WTC11 (cell line): ENCODE results near the gene USP43.
"Not testable (repeated sequence)": the region's sequence is repeated elsewhere in the genome, so short reads cannot be mapped to it uniquely, and the experiment has no call there.

Experiments used
- ATF1 ChIP-seq: sonication (generic); formaldehyde crosslinking; IDR thresholded peaks from 2 replicates; pipeline ENCODE4 v1.8.1; 2023; ENCODE audit warnings: mild to moderate bottlenecking, moderate library complexity, missing genetic modification reagents
- CDX4 ChIP-seq: fragments of 250-450 bp; sonication (Bioruptor Pico); IDR thresholded peaks from 2 replicates; pipeline ENCODE4 v1.9.0; 2021; ENCODE audit warnings: moderate library complexity, mild to moderate bottlenecking, inconsistent platforms, borderline replicate concordance
- FOXJ3 ChIP-seq: sonication (generic); formaldehyde crosslinking; IDR thresholded peaks from 2 replicates; pipeline ENCODE4 v1.9.0; 2021; ENCODE audit warnings: missing genetic modification reagents, mild to moderate bottlenecking, borderline replicate concordance
- GABPB1 ChIP-seq: sonication (generic); formaldehyde crosslinking; IDR thresholded peaks from 2 replicates; pipeline ENCODE4 v1.8.1; 2023; ENCODE audit warnings: mild to moderate bottlenecking, missing genetic modification reagents
- NR3C1 ChIP-seq: sonication (generic); formaldehyde crosslinking; conservative IDR thresholded peaks from 2 replicates; pipeline ENCODE4 v1.8.1; 2023; ENCODE audit warnings: low read depth, mild to moderate bottlenecking, missing genetic modification reagents
- SMAD4 ChIP-seq: sonication (generic); formaldehyde crosslinking; IDR thresholded peaks from 2 replicates; pipeline ENCODE4 v1.8.0; 2022; ENCODE audit warnings: mild to moderate bottlenecking, missing genetic modification reagents
- SP1 ChIP-seq: sonication (generic); formaldehyde crosslinking; conservative IDR thresholded peaks from 2 replicates; pipeline ENCODE4 v1.8.1; 2022; ENCODE audit warnings: missing genetic modification reagents
- USF1 ChIP-seq: sonication (generic); formaldehyde crosslinking; IDR thresholded peaks from 2 replicates; pipeline ENCODE4 v1.8.0; 2022; ENCODE audit warnings: mild to moderate bottlenecking, missing genetic modification reagents
- TF ChIP-seq, protein P1 (sequence below): sonication (generic); formaldehyde crosslinking; IDR thresholded peaks from 2 replicates; pipeline ENCODE4 v1.8.0; 2022; ENCODE audit warnings: missing genetic modification reagents
- TF ChIP-seq, protein P2 (sequence below): sonication (generic); formaldehyde crosslinking; IDR thresholded peaks from 2 replicates; pipeline ENCODE4 v1.8.1; 2023; ENCODE audit warnings: mild to moderate bottlenecking, missing genetic modification reagents
- TF ChIP-seq, protein P3 (sequence below): fragments of 200-600 bp; IDR thresholded peaks from 2 replicates; pipeline ENCODE4 v1.8.0; 2022; ENCODE audit warnings: antibody characterized with exemption

- TF ChIP-seq CDX4 (CRISPR knock-in tag); SMAD4 (CRISPR knock-in tag); ATF1 (CRISPR knock-in tag); USF1 (CRISPR knock-in tag); GABPB1 (CRISPR knock-in tag); FOXJ3 (CRISPR knock-in tag); NR3C1; SP1: not testable (repeated sequence)
- TF ChIP-seq, protein P1, sequence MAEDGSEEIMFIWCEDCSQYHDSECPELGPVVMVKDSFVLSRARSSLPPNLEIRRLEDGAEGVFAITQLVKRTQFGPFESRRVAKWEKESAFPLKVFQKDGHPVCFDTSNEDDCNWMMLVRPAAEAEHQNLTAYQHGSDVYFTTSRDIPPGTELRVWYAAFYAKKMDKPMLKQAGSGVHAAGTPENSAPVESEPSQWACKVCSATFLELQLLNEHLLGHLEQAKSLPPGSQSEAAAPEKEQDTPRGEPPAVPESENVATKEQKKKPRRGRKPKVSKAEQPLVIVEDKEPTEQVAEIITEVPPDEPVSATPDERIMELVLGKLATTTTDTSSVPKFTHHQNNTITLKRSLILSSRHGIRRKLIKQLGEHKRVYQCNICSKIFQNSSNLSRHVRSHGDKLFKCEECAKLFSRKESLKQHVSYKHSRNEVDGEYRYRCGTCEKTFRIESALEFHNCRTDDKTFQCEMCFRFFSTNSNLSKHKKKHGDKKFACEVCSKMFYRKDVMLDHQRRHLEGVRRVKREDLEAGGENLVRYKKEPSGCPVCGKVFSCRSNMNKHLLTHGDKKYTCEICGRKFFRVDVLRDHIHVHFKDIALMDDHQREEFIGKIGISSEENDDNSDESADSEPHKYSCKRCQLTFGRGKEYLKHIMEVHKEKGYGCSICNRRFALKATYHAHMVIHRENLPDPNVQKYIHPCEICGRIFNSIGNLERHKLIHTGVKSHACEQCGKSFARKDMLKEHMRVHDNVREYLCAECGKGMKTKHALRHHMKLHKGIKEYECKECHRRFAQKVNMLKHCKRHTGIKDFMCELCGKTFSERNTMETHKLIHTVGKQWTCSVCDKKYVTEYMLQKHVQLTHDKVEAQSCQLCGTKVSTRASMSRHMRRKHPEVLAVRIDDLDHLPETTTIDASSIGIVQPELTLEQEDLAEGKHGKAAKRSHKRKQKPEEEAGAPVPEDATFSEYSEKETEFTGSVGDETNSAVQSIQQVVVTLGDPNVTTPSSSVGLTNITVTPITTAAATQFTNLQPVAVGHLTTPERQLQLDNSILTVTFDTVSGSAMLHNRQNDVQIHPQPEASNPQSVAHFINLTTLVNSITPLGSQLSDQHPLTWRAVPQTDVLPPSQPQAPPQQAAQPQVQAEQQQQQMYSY (CRISPR knock-in tag): not testable (repeated sequence)
- TF ChIP-seq, protein P2, sequence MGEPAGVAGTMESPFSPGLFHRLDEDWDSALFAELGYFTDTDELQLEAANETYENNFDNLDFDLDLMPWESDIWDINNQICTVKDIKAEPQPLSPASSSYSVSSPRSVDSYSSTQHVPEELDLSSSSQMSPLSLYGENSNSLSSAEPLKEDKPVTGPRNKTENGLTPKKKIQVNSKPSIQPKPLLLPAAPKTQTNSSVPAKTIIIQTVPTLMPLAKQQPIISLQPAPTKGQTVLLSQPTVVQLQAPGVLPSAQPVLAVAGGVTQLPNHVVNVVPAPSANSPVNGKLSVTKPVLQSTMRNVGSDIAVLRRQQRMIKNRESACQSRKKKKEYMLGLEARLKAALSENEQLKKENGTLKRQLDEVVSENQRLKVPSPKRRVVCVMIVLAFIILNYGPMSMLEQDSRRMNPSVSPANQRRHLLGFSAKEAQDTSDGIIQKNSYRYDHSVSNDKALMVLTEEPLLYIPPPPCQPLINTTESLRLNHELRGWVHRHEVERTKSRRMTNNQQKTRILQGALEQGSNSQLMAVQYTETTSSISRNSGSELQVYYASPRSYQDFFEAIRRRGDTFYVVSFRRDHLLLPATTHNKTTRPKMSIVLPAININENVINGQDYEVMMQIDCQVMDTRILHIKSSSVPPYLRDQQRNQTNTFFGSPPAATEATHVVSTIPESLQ (CRISPR knock-in tag): not testable (repeated sequence)
- TF ChIP-seq, protein P3, sequence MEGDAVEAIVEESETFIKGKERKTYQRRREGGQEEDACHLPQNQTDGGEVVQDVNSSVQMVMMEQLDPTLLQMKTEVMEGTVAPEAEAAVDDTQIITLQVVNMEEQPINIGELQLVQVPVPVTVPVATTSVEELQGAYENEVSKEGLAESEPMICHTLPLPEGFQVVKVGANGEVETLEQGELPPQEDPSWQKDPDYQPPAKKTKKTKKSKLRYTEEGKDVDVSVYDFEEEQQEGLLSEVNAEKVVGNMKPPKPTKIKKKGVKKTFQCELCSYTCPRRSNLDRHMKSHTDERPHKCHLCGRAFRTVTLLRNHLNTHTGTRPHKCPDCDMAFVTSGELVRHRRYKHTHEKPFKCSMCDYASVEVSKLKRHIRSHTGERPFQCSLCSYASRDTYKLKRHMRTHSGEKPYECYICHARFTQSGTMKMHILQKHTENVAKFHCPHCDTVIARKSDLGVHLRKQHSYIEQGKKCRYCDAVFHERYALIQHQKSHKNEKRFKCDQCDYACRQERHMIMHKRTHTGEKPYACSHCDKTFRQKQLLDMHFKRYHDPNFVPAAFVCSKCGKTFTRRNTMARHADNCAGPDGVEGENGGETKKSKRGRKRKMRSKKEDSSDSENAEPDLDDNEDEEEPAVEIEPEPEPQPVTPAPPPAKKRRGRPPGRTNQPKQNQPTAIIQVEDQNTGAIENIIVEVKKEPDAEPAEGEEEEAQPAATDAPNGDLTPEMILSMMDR: not testable (repeated sequence)
Measured at GRCh38 chr17:9597638-9598037, 47.7 kb upstream of the USP43 start.
